Measurements from ENCODE around the gene CDR2L. TPM values are rescaled to one million over a fixed set of nuclear protein-coding genes. Genes with fewer than 3 reads are reported as not detected.

The CDR2L gene
- total RNA-seq, 2 experiments from 2014 or later: 0.08 TPM; not detected in 1

GRCh38 chr17:74952431-74953133 is 34.9 kb upstream of the CDR2L start:
- CTCF ChIA-PET: no interaction called here
- H3K27ac Mint-ChIP-seq: no peak overlapping the region
- intact Hi-C loops (cut with DNase I, micrococcal nuclease): loop anchor here in 1 of 2 experiments (10.0 kb wide), 1 partner anchor 158 kb away; no protein-coding TSS in a partner anchor

DNA sequence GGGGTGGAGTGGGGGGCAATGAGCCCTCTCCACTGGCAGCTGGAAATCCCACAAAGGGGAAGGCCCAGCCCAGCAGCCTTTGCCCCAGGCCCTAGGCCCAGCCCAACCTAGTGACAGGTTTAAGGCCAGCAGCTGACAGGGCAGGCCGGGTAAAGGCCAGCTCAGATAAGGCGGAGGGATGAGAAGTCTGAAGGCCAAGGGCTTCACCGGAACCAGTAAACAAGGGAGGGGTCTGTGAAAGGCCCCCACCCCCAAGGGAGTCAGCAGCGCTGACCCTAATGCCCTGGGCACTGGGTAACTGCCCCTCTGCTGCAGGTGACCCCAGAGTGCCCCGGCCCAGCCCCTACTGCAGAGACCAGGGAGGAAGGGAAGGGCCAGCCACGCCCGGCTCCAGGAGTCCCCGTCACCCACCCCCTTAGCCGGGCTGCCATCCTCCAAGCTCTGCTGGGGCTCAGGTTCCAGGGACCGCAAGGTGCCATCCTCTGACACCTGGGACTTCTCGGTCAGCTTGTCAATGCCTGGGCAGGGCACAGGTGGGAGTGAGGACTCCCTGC is 34.2 kb upstream of the CDR2L start:
- Histone ChIP-seq H3K27me3 (ENCODE audit: control insufficient read depth in 1 of 2, insufficient read depth in 2 of 2, low read length in 2 of 2) (no peaks in the 10 kb centered on the region), H3K36me3 (ENCODE audit: insufficient read depth, low read length) (no peaks in the 10 kb centered on the region), H3K9me3 (ENCODE audit: control insufficient read depth in 1 of 2, insufficient read depth in 1 of 2, low read length in 2 of 2) (peaks cover 0 to 3% of the 10 kb centered on the region in 2 experiments), H3K4me3 (ENCODE audit: low read length) (no peak overlapping the region), H3K4me1 (ENCODE audit: insufficient read depth, low read length) (peaks cover 5% of the 10 kb centered on the region), H3K27ac (ENCODE audit: low read depth in 1 of 2, low read length in 2 of 2) (no peak overlapping the region)
- no peaks in the 10 kb centered on the region for H3K36me3 Mint-ChIP-seq (ENCODE audit: low read depth)
- no peak overlapping the region for H3K27ac Mint-ChIP-seq
- TF ChIP-seq, protein P1, sequence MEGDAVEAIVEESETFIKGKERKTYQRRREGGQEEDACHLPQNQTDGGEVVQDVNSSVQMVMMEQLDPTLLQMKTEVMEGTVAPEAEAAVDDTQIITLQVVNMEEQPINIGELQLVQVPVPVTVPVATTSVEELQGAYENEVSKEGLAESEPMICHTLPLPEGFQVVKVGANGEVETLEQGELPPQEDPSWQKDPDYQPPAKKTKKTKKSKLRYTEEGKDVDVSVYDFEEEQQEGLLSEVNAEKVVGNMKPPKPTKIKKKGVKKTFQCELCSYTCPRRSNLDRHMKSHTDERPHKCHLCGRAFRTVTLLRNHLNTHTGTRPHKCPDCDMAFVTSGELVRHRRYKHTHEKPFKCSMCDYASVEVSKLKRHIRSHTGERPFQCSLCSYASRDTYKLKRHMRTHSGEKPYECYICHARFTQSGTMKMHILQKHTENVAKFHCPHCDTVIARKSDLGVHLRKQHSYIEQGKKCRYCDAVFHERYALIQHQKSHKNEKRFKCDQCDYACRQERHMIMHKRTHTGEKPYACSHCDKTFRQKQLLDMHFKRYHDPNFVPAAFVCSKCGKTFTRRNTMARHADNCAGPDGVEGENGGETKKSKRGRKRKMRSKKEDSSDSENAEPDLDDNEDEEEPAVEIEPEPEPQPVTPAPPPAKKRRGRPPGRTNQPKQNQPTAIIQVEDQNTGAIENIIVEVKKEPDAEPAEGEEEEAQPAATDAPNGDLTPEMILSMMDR (IDR thresholded peaks at IDR 0.05): no peak
- H3K4me3 Mint-ChIP-seq: no peak overlapping the region
- ATAC-seq (ENCODE audit: poor library complexity) (no peak), DNase-seq (no peak)
- no peaks in the 10 kb centered on the region for H3K4me1 Mint-ChIP-seq (ENCODE audit: low read depth)
- ChIA-PET CTCF (no interaction called here), POLR2A (no interaction called here)
- H3K27me3 Mint-ChIP-seq: no peaks in the 10 kb centered on the region
- no peaks in the 10 kb centered on the region for H3K9me3 Mint-ChIP-seq
- intact Hi-C loops (cut with DNase I, micrococcal nuclease): loop anchor here in 1 of 2 experiments (10.0 kb wide), 1 partner anchor 158 kb away; no protein-coding TSS in a partner anchor

More at GRCh38 chr17:74952431-74953133, 34.9 kb upstream of the CDR2L start:
- no peaks in the 10 kb centered on the region for H3K36me3 ChIP-seq (ENCODE audit: insufficient read depth, low read length)
- H3K36me3 Mint-ChIP-seq (ENCODE audit: low read depth): no peaks in the 10 kb centered on the region
- no peak overlapping the region for H3K4me3 Mint-ChIP-seq
- no peaks in the 10 kb centered on the region for H3K4me1 ChIP-seq (ENCODE audit: insufficient read depth, low read length)
- POLR2A ChIA-PET: no interaction called here
- H3K27me3 Mint-ChIP-seq: peaks cover 5% of the 10 kb centered on the region
- H3K4me1 Mint-ChIP-seq (ENCODE audit: low read depth): no peaks in the 10 kb centered on the region
- H3K9me3 Mint-ChIP-seq: no peaks in the 10 kb centered on the region
- TF ChIP-seq, protein P1 (IDR thresholded peaks at IDR 0.05): no peak
- peaks cover 0 to 3% of the 10 kb centered on the region in 2 experiments for H3K9me3 ChIP-seq (ENCODE audit: control insufficient read depth in 1 of 2, insufficient read depth in 1 of 2, low read length in 2 of 2)
- H3K4me3 ChIP-seq (ENCODE audit: low read length): no peak overlapping the region
- ATAC-seq (ENCODE audit: poor library complexity): no peak
- DNase-seq: no peak
- H3K27ac ChIP-seq (ENCODE audit: low read depth in 1 of 2, low read length in 2 of 2): no peak overlapping the region
- no peaks in the 10 kb centered on the region for H3K27me3 ChIP-seq (ENCODE audit: control insufficient read depth in 1 of 2, insufficient read depth in 2 of 2, low read length in 2 of 2)

GRCh38 chr17:74954115-74954514 is 33.3 kb upstream of the CDR2L start:
- H3K27me3 ChIP-seq (ENCODE audit: control insufficient read depth in 1 of 2, insufficient read depth in 2 of 2, low read length in 2 of 2): no peaks in the 10 kb centered on the region
- H3K4me3 ChIP-seq (ENCODE audit: low read length): no peak overlapping the region
- no peak for DNase-seq
- no peak overlapping the region for H3K4me3 Mint-ChIP-seq
- ChIA-PET CTCF (no interaction called here), POLR2A (no interaction called here)
- no peaks in the 10 kb centered on the region for H3K9me3 Mint-ChIP-seq
- H3K27me3 Mint-ChIP-seq: no peaks in the 10 kb centered on the region
- H3K4me1 ChIP-seq (ENCODE audit: insufficient read depth, low read length): peaks cover 5% of the 10 kb centered on the region
- intact Hi-C loops (cut with DNase I, micrococcal nuclease): loop anchor here in 1 of 2 experiments (10.0 kb wide), 1 partner anchor 159 kb away; no protein-coding TSS in a partner anchor
- H3K9me3 ChIP-seq (ENCODE audit: control insufficient read depth in 1 of 2, insufficient read depth in 1 of 2, low read length in 2 of 2): peaks cover 0 to 3% of the 10 kb centered on the region in 2 experiments
- no peaks in the 10 kb centered on the region for H3K36me3 Mint-ChIP-seq (ENCODE audit: low read depth)
- no peak overlapping the region for H3K27ac ChIP-seq (ENCODE audit: low read depth in 1 of 2, low read length in 2 of 2)
- TF ChIP-seq, protein P1 (IDR thresholded peaks at IDR 0.05): no peak
- H3K4me1 Mint-ChIP-seq (ENCODE audit: low read depth): no peaks in the 10 kb centered on the region
- H3K36me3 ChIP-seq (ENCODE audit: insufficient read depth, low read length): no peaks in the 10 kb centered on the region
- no peak overlapping the region for H3K27ac Mint-ChIP-seq
- no peak for ATAC-seq (ENCODE audit: poor library complexity)
